OCI-LY7 (cell line): Measurements from ENCODE around the gene NELL1. TPM values are rescaled to one million over a fixed set of nuclear protein-coding genes. Genes with fewer than 3 reads are reported as not detected.

Source experiments
- BruUV-seq: library from RNA; stranded (reverse); fragments of 400-500 nt; replicated peaks from 2 replicates; lab custom pipeline; 2021; lab: Mats Ljungman, UMichigan
- CTCF ChIA-PET: fragments of 300-600 bp; sonication (Branson Sonifier 250); formaldehyde crosslinking; loops from one replicate; lab custom pipeline; 2022; ENCODE audit warnings: antibody characterized with exemption; ENCODE audit not compliant: unreplicated experiment; lab: Charles Lee
- POLR2A ChIA-PET: fragments of 300-600 bp; sonication (Branson Sonifier 250); formaldehyde crosslinking; loops from one replicate; lab custom pipeline; 2022; ENCODE audit warnings: antibody characterized with exemption; lab: Charles Lee
- DNase-seq: peaks from one replicate; pipeline ENCODE4 v3.0.0-alpha.2; 2015; ENCODE audit warnings: low spot score
- H2AFZ ChIP-seq: fragments of 200-600 bp; sonication (generic), shearing (Covaris generic); 2 replicates; pipeline ENCODE4 v1.6.1; 2014; ENCODE audit warnings: mild to moderate bottlenecking, antibody characterized with exemption, low read length, moderate library complexity
- H3K27ac ChIP-seq: fragments of 200-600 bp; sonication (generic); 2 replicates; pipeline ENCODE4 v1.5.1; 2014; ENCODE audit warnings: mixed run types, low read depth, mild to moderate bottlenecking, moderate library complexity, low read length, inconsistent platforms; ENCODE audit not compliant: poor library complexity, severe bottlenecking
- H3K36me3 ChIP-seq: fragments of 200-600 bp; sonication (generic); 2 replicates; pipeline ENCODE4 v1.6.1; 2014; ENCODE audit warnings: mild to moderate bottlenecking, antibody characterized with exemption, low read length, moderate library complexity, mixed read lengths; ENCODE audit not compliant: insufficient read depth
- H3K4me1 ChIP-seq: fragments of 200-600 bp; sonication (generic); 2 replicates; pipeline ENCODE4 v1.5.1; 2014; ENCODE audit warnings: mild to moderate bottlenecking, low read length; ENCODE audit not compliant: insufficient read depth, poor library complexity, severe bottlenecking
- H3K4me2 ChIP-seq: fragments of 200-600 bp; sonication (generic); 2 replicates; pipeline ENCODE4 v1.6.1; 2014; ENCODE audit warnings: mild to moderate bottlenecking, low read length
- H3K4me3 ChIP-seq: fragments of 200-600 bp; sonication (generic); 2 replicates; pipeline ENCODE4 v1.5.1; 2014; ENCODE audit warnings: mild to moderate bottlenecking, low read depth, low read length; ENCODE audit not compliant: poor library complexity, severe bottlenecking
- H3K79me2 ChIP-seq: fragments of 200-600 bp; sonication (generic); 2 replicates; pipeline ENCODE4 v1.6.1; 2016; ENCODE audit warnings: low read depth, mild to moderate bottlenecking, low read length, moderate library complexity, mixed read lengths; ENCODE audit not compliant: insufficient read depth
- H3K9me2 ChIP-seq: fragments of 200-600 bp; sonication (generic); 2 replicates; pipeline ENCODE4 v1.6.1; 2016; ENCODE audit warnings: mild to moderate bottlenecking, low read length, mixed read lengths; ENCODE audit not compliant: insufficient read depth
- H3K9me3 ChIP-seq: fragments of 200-600 bp; sonication (generic); 2 replicates; pipeline ENCODE4 v1.6.1; 2014; ENCODE audit warnings: mild to moderate bottlenecking, mixed run types, low read length, mixed read lengths
- H4K20me1 ChIP-seq: fragments of 200-600 bp; sonication (generic); 2 replicates; pipeline ENCODE4 v1.6.1; 2014; ENCODE audit warnings: mild to moderate bottlenecking, antibody characterized with exemption, low read length, moderate library complexity, mixed read lengths; ENCODE audit not compliant: insufficient read depth
- CTCF ChIP-seq: fragments of 200-600 bp; sonication (generic); conservative IDR thresholded peaks from 2 replicates; pipeline ENCODE4 v1.5.1; 2014; ENCODE audit warnings: mild to moderate bottlenecking, antibody characterized with exemption, low read length, moderate library complexity, mixed read lengths
- EZH2phosphoT487 ChIP-seq: fragments of 200-600 bp; sonication (generic); IDR thresholded peaks from 2 replicates; pipeline ENCODE4 v1.6.1; 2018; ENCODE audit warnings: low read depth, borderline replicate concordance, mild to moderate bottlenecking, mixed run types, antibody characterized with exemption, low read length, moderate library complexity, mixed read lengths
- intact Hi-C: fragments of 100-400 bp; cut with micrococcal nuclease; formaldehyde crosslinking; loops from one replicate; pipeline ENCODE4 v1.10.0; 2022; ENCODE audit not compliant: unreplicated experiment
- total RNA-seq, 2 experiments: library from RNA; depleted of rRNA in 1 of 2; stranded (reverse); fragments of >200 nt in 1 of 2; shearing (Covaris generic) in 1 of 2; gene quantifications; 2 replicates each; pipeline ENCODE4 v1.2.3, GENCODE V29; 2014 to 2022

Gene NELL1
- total RNA-seq, 2 experiments from 2014 or later = not detected

GRCh38 chr11:20917306-20917705 is 247.9 kb downstream of the NELL1 start:
- Histone ChIP-seq H3K4me2 (no peak overlapping the region), H2AFZ (no peak overlapping the region), H3K79me2 (no peaks in the 10 kb centered on the region), H3K27ac (no peak overlapping the region), H4K20me1 (no peaks in the 10 kb centered on the region), H3K4me3 (no peak overlapping the region), H3K36me3 (no peaks in the 10 kb centered on the region), H3K9me2 (no peaks in the 10 kb centered on the region), H3K4me1 (no peaks in the 10 kb centered on the region), H3K9me3 (no peaks in the 10 kb centered on the region)
- TF ChIP-seq CTCF (no peak), EZH2phosphoT487 (no peak)
- no TSS peak for BruUV-seq
- ChIA-PET CTCF (no interaction called here), POLR2A (no interaction called here)
- no peak for DNase-seq
- intact Hi-C loops = no loop called here

- DNase-seq = no peak
- no peaks in the 10 kb centered on the region for H3K79me2 ChIP-seq
- no peaks in the 10 kb centered on the region for H3K9me2 ChIP-seq
- no peaks in the 10 kb centered on the region for H3K4me1 ChIP-seq
- intact Hi-C loops = no loop called here
- no TSS peak for BruUV-seq
- TF ChIP-seq CTCF = no peak
- no peak for TF ChIP-seq EZH2phosphoT487
- no peak overlapping the region for H3K27ac ChIP-seq
- H3K36me3 ChIP-seq = no peaks in the 10 kb centered on the region
- H4K20me1 ChIP-seq = no peaks in the 10 kb centered on the region
- CTCF ChIA-PET = no interaction called here
- no peak overlapping the region for H3K4me3 ChIP-seq
- POLR2A ChIA-PET = interaction anchor here (0.7 kb wide), 1 partner anchor 256 kb away, joined by 3 read pairs; no protein-coding TSS in a partner anchor
- H3K4me2 ChIP-seq = no peak overlapping the region
- H3K9me3 ChIP-seq = no peaks in the 10 kb centered on the region
- no peak overlapping the region for H2AFZ ChIP-seq
These were observed 257.6 kb downstream of the NELL1 start for GRCh38 chr11:20926799-20927540.

- TF ChIP-seq CTCF (no peak), EZH2phosphoT487 (no peak)
- intact Hi-C loops = no loop called here
These were observed 261.6 kb downstream of the NELL1 start for GRCh38 chr11:20931029-20931428.

More at GRCh38 chr11:20931029-20931428, 261.6 kb downstream of the NELL1 start:
- H3K9me2 ChIP-seq = no peaks in the 10 kb centered on the region
- no peaks in the 10 kb centered on the region for H3K9me3 ChIP-seq
- no peak overlapping the region for H3K27ac ChIP-seq
- H3K4me2 ChIP-seq = no peak overlapping the region
- H4K20me1 ChIP-seq = no peaks in the 10 kb centered on the region
- POLR2A ChIA-PET = no interaction called here
- no peak for DNase-seq
- no TSS peak for BruUV-seq
- H2AFZ ChIP-seq = no peak overlapping the region
- CTCF ChIA-PET = no interaction called here
- no peak overlapping the region for H3K4me3 ChIP-seq
- H3K36me3 ChIP-seq = no peaks in the 10 kb centered on the region
- H3K79me2 ChIP-seq = no peaks in the 10 kb centered on the region
- H3K4me1 ChIP-seq = no peaks in the 10 kb centered on the region
